HG02943 (cell line): ENCODE measurements around the gene IL4R.
"Not testable (repeated sequence)": the region's sequence is repeated elsewhere in the genome, so short reads cannot be mapped to it uniquely, and the experiment has no call there.

Experiments used
- ATAC-seq: cut with Tn5 transposase; IDR thresholded peaks from one replicate; pipeline ENCODE4 v1.9.1; 2021; ENCODE audit warnings: mild to moderate bottlenecking, low read depth, moderate library complexity; ENCODE audit not compliant: unreplicated experiment

IL4R gene

GRCh38 chr16:27327586-27327915 is 13.8 kb downstream of the IL4R start:
- ATAC-seq, result no peak

- no peak for ATAC-seq
Observed at GRCh38 chr16:27328937-27329336, 15.2 kb downstream of the IL4R start.

- ATAC-seq, result not testable (repeated sequence)
Observed at GRCh38 chr16:27329376-27330079, 15.8 kb downstream of the IL4R start.

- ATAC-seq, result no peak
Observed at GRCh38 chr16:27330542-27330941, 16.8 kb downstream of the IL4R start.

GRCh38 chr16:27332105-27332504 is 18.3 kb downstream of the IL4R start:
- no peak for ATAC-seq

- no peak for ATAC-seq
Observed at GRCh38 chr16:27333104-27333503, 19.3 kb downstream of the IL4R start.

- no peak for ATAC-seq
Observed at GRCh38 chr16:27333549-27333948, 19.8 kb downstream of the IL4R start.

GRCh38 chr16:27334192-27334764 is 20.5 kb downstream of the IL4R start:
- no peak for ATAC-seq

- no peak for ATAC-seq
Observed at GRCh38 chr16:27334838-27335237, 21.1 kb downstream of the IL4R start.

GRCh38 chr16:27335349-27336053 is 21.7 kb downstream of the IL4R start:
- no peak for ATAC-seq

GRCh38 chr16:27337024-27337423 is 23.2 kb downstream of the IL4R start:
- ATAC-seq, result no peak

- no peak for ATAC-seq
Observed at GRCh38 chr16:27339180-27339579, 25.4 kb downstream of the IL4R start.

GRCh38 chr16:27340654-27341053 is 26.9 kb downstream of the IL4R start:
- no peak for ATAC-seq

GRCh38 chr16:27341549-27341948 is 27.8 kb downstream of the IL4R start:
- no peak for ATAC-seq

- ATAC-seq, result no peak
Observed at GRCh38 chr16:27341971-27342370, 28.2 kb downstream of the IL4R start.

- ATAC-seq, result no peak
Observed at GRCh38 chr16:27344721-27345120, 30.9 kb downstream of the IL4R start.

GRCh38 chr16:27345201-27345600 is 31.4 kb downstream of the IL4R start:
- ATAC-seq, result no peak

- ATAC-seq, result no peak
Observed at GRCh38 chr16:27346819-27347218, 33.0 kb downstream of the IL4R start.

- no peak for ATAC-seq
Observed at GRCh38 chr16:27347930-27348685, 34.3 kb downstream of the IL4R start.

- ATAC-seq, result no peak
Observed at GRCh38 chr16:27349276-27349675, 35.5 kb downstream of the IL4R start.

- ATAC-seq, result no peak
Observed at GRCh38 chr16:27350006-27350405, 36.2 kb downstream of the IL4R start.
